ENCODE results near the gene MPC1. TPM values are rescaled to one million over a fixed set of nuclear protein-coding genes. Genes with fewer than 3 reads are reported as not detected.
A peak's percentile ranks its signal among the peaks of the same experiment; 100 is the strongest.

Gene MPC1
- total and polyA plus RNA-seq, 2 donors (not counting 3 experiments of a cell fraction or from before 2014, with no cell fraction given), result 15.5 to 17.5 TPM

- Histone ChIP-seq H2AFZ (ENCODE audit: low read depth, low read length) (no peak overlapping the region), H4K20me1 (replicated peaks; ENCODE audit: control insufficient read depth, extremely low read depth, insufficient read depth, low read length) (no peaks in the 10 kb centered on the region), H3K27ac (ENCODE audit: insufficient read depth, low read depth, low read length) (no peak overlapping the region), H3K4me2 (ENCODE audit: insufficient read depth, low read length) (no peak overlapping the region), H3K79me2 (ENCODE audit: control insufficient read depth, insufficient read depth, low read length) (no peaks in the 10 kb centered on the region), H3K9me3 (replicated peaks; ENCODE audit: control insufficient read depth, insufficient read depth, low read length) (no peaks in the 10 kb centered on the region), H3K9me1 (replicated peaks; ENCODE audit: control insufficient read depth, extremely low read depth, insufficient read depth, low read length) (no peaks in the 10 kb centered on the region), H3K4me3 (replicated peaks in 1 of 3; ENCODE audit: insufficient read depth in 1 of 3, low read depth in 1 of 3, low read length in 3 of 3) (no peak overlapping the region), H3K9ac (replicated peaks; ENCODE audit: extremely low read depth, insufficient read depth, low read length) (no peak overlapping the region), H3K36me3 (ENCODE audit: control insufficient read depth in 2 of 2, extremely low read depth in 1 of 2, insufficient read depth in 2 of 2, low read length in 2 of 2) (peaks cover 2 to 47% of the 10 kb centered on the region in 2 experiments), H3K27me3 (ENCODE audit: control insufficient read depth in 2 of 2, insufficient read depth in 2 of 2, low read length in 2 of 2) (no peaks in the 10 kb centered on the region), H3K4me1 (ENCODE audit: control insufficient read depth, extremely low read depth, insufficient read depth, low read length) (peaks cover 5% of the 10 kb centered on the region)
- no peak for TF ChIP-seq GATA2 (IDR thresholded peaks at IDR 0.05; ENCODE audit: insufficient read depth, insufficient read length, low read depth, low read length)
- peak; percentile 24 to 32 for TF ChIP-seq CTCF (IDR thresholded peaks at IDR 0.05; ENCODE audit: extremely low read depth in 1 of 2, insufficient read depth in 1 of 2, low read depth in 1 of 2, low read length in 2 of 2)
- ChIA-PET CTCF (interaction anchor here (1.1 to 1.6 kb wide), 4 partner anchors 10 to 350 kb away, joined by 3 to 4 read pairs (median 3); no protein-coding TSS in a partner anchor), POLR2A (no interaction called here)
- DNase-seq (ENCODE audit: low read depth, low spot score) (peak; percentile 64), FAIRE-seq (peak; percentile 86)
- dilution Hi-C loops (cut with MboI; ENCODE audit: extremely low pct_ligation_motif_present, low sequenced_read_pairs), result no loop called here
- intact Hi-C loops (cut with micrococcal nuclease), result loop anchor here (1.0 kb wide), 1 partner anchor 207 kb away; the partner anchor contains the start of gene RPS6KA2
- no TSS peak for BruUV-seq (replicated peaks)
Measured at GRCh38 chr6:166420351-166420750, 37.6 kb upstream of the MPC1 start.

- no peaks in the 10 kb centered on the region for H3K9me1 ChIP-seq (replicated peaks; ENCODE audit: control insufficient read depth, extremely low read depth, insufficient read depth, low read length)
- H3K27me3 ChIP-seq (ENCODE audit: control insufficient read depth in 2 of 2, insufficient read depth in 2 of 2, low read length in 2 of 2), result no peaks in the 10 kb centered on the region
- DNase-seq (ENCODE audit: low read depth, low spot score) (no peak), FAIRE-seq (no peak)
- H3K4me3 ChIP-seq (replicated peaks in 1 of 3; ENCODE audit: insufficient read depth in 1 of 3, low read depth in 1 of 3, low read length in 3 of 3), result no peak overlapping the region
- H3K79me2 ChIP-seq (ENCODE audit: control insufficient read depth, insufficient read depth, low read length), result no peaks in the 10 kb centered on the region
- no peak for TF ChIP-seq MYC (IDR thresholded peaks at IDR 0.05; ENCODE audit: low read depth, low read length)
- TF ChIP-seq POLR2A (IDR thresholded peaks at IDR 0.05; ENCODE audit: low read depth, low read length), result no peak
- no peak for TF ChIP-seq GATA2 (IDR thresholded peaks at IDR 0.05; ENCODE audit: insufficient read depth, insufficient read length, low read depth, low read length)
- no peak for TF ChIP-seq POLR2AphosphoS5 (IDR thresholded peaks at IDR 0.05; ENCODE audit: insufficient read depth, low read depth, low read length)
- TF ChIP-seq FOS (IDR thresholded peaks at IDR 0.05; ENCODE audit: borderline replicate concordance, insufficient read depth, low read length), result no peak
- no peak for TF ChIP-seq JUN (IDR thresholded peaks at IDR 0.05; ENCODE audit: borderline replicate concordance, insufficient read depth, insufficient read length, low read depth)
- dilution Hi-C loops (cut with MboI; ENCODE audit: extremely low pct_ligation_motif_present, low sequenced_read_pairs) (no loop called here), intact Hi-C loops (cut with micrococcal nuclease) (loop anchor here (1.0 kb wide), 1 partner anchor 208 kb away; the partner anchor contains the start of gene RPS6KA2)
- no peak overlapping the region for H2AFZ ChIP-seq (ENCODE audit: low read depth, low read length)
- ChIA-PET POLR2A (no interaction called here), CTCF (interaction anchor here (1.4 to 1.6 kb wide), 2 partner anchors 9 to 37 kb away, joined by 3 read pairs; no protein-coding TSS in a partner anchor)
- peaks cover 2 to 47% of the 10 kb centered on the region in 2 experiments for H3K36me3 ChIP-seq (ENCODE audit: control insufficient read depth in 2 of 2, extremely low read depth in 1 of 2, insufficient read depth in 2 of 2, low read length in 2 of 2)
- no peaks in the 10 kb centered on the region for H4K20me1 ChIP-seq (replicated peaks; ENCODE audit: control insufficient read depth, extremely low read depth, insufficient read depth, low read length)
- H3K9me3 ChIP-seq (replicated peaks; ENCODE audit: control insufficient read depth, insufficient read depth, low read length), result no peaks in the 10 kb centered on the region
- H3K27ac ChIP-seq (ENCODE audit: insufficient read depth, low read depth, low read length), result no peak overlapping the region
- no peak overlapping the region for H3K4me2 ChIP-seq (ENCODE audit: insufficient read depth, low read length)
- H3K4me1 ChIP-seq (ENCODE audit: control insufficient read depth, extremely low read depth, insufficient read depth, low read length), result peaks cover 5% of the 10 kb centered on the region
- BruUV-seq (replicated peaks), result no TSS peak
- H3K9ac ChIP-seq (replicated peaks; ENCODE audit: extremely low read depth, insufficient read depth, low read length), result no peak overlapping the region
Measured at GRCh38 chr6:166419717-166420116, 37.0 kb upstream of the MPC1 start.
